ENCODE measurements around the gene PRDM12.

Gene PRDM12

GRCh38 chr9:130635721-130636647 lies 28.4 kb upstream of the PRDM12 start:
- DNase-seq (ENCODE audit: low read depth in 2 of 2) = no peak

- no peak for DNase-seq (ENCODE audit: low read depth in 2 of 2)
Measured at GRCh38 chr9:130636648-130637020, 27.8 kb upstream of the PRDM12 start.

- DNase-seq (ENCODE audit: low read depth in 2 of 2) = no peak
Measured at GRCh38 chr9:130638284-130639123, 25.9 kb upstream of the PRDM12 start.

DNA sequence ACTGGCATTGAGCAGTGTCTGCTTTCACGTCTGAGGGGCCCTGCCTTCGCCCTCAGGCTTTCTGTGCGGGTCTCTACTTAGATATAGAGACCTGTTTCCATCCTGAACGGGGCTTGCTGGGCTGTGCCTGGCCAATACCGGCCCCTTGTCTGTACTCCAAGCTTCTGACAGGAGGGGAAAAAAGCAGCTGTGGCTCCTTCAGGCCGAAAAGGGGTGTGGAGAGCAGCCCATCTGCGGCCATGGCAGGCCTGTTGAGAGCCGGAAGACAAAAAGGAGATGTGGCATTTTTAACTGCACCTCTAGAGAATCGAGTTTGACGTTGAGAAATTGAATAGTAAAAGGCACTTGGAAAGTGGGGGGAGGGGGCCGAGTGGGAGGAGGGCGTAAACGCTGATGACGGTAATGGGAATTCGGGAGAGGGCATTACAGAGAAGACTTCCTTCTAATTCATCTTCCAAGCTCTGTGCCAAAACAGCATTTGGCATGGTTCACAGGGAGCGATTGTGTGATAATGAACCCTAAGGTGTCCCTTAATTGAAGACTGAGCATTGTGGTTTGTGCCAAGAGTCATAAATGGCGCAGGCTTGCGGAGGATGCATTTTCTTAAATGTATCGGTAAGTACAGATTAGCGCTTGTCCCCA lies 25.1 kb upstream of the PRDM12 start:
- DNase-seq (ENCODE audit: low read depth in 2 of 2) = no peak

DNA sequence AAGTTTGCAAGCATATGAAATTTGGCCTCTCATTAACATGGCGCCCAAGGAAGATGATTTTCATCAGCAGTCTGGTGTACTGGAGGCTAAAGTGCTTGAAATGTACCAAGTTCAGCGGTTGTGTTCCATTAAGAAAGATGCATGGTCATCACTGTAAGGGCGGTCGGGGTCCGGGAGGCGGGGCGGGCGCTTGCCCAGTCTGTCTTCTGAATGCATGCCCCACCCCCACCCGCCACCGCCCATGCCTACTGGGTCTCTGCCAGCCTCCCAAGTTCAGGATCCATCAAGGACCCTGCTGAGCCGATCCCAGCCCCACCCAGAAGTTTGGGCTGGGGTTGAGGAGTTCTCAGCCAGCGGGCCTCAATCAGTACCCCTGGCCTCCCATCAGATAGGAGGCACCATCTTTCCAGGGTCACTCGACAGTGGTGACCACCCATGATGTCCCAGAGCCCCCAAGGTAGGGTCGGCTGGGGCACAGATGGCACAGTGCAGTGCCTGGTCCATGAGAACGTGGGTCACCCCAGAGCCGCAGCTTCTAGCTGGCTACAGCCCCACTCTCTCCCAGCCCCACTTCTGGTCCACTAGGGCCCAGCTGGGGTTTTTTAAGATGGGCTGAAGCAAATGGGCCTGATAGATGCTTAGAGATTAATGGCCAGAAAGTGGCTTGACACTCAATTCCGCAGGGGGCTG lies 24.4 kb upstream of the PRDM12 start:
- DNase-seq (ENCODE audit: low read depth in 2 of 2) = no peak

DNA sequence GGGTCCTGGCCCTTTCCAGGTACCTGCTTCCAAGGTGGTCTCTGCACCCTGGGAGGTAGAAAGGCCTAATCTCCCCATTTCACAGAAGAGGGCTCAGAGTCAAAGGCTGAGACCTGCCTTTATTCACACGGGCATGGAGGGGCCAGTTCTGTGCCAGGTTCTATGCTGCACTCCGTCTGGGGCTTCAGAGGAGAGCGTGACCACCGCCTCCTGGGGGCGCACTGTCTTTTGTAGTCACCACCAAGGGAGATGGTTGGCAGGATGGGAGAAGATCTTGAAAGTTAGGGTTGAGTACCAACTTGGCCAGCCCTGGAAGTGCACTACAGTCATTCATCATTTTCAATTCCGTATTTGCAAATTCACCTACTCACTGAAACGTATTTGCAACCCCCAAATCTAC lies 23.7 kb upstream of the PRDM12 start:
- DNase-seq (ENCODE audit: low read depth in 2 of 2) = no peak

DNA sequence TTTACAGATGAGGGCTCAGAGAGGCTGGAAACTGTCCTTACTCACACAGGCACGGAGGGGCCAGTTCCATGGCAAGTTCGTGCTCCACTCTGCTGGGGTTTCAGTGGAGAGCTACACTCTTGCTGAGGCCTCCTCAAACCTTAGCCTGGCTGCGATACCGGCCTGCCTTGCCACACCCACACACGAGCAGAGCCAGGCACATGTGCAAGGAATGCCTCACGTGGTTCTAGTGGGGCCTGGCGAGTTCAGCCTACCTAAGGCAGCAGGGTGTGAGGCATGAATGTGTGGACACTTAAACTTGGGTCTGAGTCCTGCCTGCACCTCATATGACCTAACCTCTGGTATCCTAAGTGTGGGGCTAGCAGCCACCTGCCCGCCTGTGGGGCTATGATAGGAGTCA lies 21.5 kb upstream of the PRDM12 start:
- no peak for DNase-seq (ENCODE audit: low read depth in 2 of 2)

GRCh38 chr9:130651221-130651620 lies 13.2 kb upstream of the PRDM12 start:
- DNase-seq (ENCODE audit: low read depth in 2 of 2) = no peak

DNA sequence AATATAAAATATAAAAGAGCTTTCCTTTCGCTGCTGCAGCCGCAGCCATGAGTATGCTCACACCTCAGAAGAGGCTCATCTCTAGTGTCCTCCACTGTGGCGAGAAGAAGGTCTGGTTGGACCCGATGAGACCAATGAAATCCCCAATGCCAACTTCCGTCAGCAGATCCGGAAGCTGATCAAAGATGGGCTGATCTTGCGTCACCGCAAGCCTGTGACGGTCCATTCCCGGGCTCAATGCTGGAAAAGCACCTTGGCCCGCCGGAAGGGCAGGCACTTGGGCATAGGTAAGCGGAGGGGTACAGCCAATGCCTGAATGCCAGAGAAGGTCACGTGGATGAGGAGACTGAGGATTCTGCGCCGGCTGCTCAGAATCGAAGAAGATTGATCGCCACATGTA lies 12.6 kb upstream of the PRDM12 start:
- no peak for DNase-seq (ENCODE audit: low read depth in 2 of 2)

DNA sequence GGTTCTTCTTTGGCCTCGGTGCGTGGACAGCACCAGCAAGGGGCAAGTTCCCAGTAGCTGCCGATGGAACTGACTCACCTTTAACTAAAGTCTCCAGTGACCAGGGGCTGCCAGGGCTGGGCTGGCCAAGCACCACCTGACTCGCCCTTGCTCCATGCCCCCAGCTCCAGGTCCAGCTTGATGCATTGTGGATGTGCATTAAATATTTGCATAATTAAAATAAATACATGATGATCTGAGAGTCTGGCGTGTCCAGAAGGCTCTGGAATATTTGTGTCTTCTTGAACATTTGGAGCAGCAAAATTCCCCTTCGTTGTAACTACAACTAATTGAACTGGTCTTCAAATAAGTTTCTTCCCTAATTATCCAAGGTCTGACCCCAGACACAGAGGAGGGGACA lies 9.5 kb upstream of the PRDM12 start:
- DNase-seq (ENCODE audit: low read depth in 2 of 2) = no peak

- no peak for DNase-seq (ENCODE audit: low read depth in 2 of 2)
Measured at GRCh38 chr9:130658893-130659698, 5.3 kb upstream of the PRDM12 start.

DNA sequence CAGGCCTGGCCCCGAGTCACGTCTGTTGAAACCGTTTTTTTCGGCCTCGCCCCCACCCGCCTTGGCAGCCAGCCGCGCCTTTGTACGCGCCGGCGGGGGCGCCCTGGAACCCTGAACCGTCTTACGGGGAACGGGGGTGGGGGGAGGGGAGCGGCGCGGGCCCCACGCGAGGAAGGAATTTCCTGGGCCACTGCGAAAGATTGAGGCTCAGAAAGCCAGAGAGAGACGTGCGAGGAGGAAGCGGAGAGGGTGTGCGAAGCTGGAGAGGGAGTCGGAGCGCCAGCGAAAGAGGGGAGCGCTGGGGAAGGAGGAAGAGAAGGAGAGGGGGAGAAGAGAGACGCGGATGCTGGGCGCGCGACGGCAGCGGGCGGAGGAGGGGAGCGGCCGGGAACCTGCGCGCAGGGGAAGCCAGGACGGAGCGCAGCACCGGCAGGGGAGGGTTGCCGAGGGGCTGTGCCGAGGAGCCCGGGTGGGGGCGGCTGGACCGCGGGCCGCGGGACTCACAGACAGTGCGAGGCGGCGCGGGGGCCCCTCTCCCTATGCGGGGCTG lies 4.6 kb upstream of the PRDM12 start:
- DNase-seq (ENCODE audit: low read depth in 2 of 2) = no peak

GRCh38 chr9:130660326-130660682 lies 4.1 kb upstream of the PRDM12 start:
- no peak for DNase-seq (ENCODE audit: low read depth in 2 of 2)

DNA sequence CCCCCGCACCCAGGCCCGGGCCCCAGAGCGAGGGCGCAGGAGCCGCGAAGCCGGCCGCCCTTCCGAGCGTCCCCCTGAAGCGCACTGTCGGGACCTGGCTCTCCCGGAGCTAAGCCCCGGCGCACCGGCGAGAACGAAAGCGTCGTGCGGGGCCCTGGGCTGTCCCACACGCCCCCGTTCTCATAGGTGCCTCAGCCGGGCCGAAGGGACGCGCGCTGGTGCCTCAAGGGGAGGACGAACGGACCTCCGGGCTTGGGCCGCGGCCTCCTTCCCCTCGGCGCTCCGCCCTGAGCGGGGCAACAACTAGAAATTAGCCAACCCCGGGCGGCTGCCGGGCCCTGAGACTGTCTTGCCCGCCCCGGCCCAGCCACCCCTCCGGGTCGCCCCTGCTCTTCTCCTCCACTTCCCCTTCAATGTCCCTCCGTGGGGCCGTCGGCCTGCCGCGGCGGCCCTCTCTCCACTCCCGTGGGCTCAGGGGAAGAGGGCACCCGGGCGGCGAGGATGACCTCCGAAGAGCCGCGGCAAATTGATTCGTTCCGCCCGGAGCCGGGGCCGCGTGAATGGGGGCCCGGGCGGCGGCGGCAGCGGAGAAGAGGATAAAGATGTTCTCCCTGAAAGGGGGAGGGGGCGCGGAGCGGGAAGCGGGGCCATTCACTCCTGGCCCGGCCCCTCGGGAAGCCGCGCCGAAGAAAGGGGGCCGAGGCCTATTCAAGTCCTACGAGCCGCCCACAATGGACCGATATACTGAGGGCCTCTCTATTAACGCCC lies 3.5 kb upstream of the PRDM12 start:
- no peak for DNase-seq (ENCODE audit: low read depth in 2 of 2)

DNA sequence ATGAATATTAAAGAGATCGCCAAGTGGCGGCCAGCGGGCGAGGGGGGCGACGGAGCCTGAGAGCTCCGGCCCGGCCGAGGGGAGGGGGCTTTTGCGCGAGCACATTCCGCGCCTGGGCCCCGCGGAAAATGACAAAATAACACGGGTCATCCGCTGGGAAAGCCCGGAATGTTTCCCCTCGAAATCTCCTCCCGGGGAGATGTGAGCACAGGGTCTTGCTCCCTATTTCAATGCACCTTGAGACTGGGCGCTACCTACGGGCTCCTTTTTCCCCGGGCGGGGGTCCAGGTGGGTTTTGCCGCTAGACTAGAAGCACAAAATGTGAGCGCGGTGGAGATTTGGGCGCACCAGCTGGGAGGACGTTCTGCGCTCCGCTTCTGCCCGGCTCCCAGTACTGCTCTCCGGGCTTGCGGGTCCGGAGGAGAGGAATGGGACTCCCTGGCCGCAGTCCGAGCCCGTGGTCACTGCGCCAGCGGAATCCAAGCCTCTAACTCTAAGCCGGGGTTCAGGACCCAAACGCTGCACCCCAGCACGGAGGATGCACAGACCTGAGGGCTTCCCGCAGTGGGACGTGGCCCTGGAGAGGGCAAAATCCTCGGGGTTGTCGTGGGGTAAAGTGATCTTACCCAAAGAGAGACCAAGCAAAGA lies 2.8 kb upstream of the PRDM12 start:
- no peak for DNase-seq (ENCODE audit: low read depth in 2 of 2)

DNA sequence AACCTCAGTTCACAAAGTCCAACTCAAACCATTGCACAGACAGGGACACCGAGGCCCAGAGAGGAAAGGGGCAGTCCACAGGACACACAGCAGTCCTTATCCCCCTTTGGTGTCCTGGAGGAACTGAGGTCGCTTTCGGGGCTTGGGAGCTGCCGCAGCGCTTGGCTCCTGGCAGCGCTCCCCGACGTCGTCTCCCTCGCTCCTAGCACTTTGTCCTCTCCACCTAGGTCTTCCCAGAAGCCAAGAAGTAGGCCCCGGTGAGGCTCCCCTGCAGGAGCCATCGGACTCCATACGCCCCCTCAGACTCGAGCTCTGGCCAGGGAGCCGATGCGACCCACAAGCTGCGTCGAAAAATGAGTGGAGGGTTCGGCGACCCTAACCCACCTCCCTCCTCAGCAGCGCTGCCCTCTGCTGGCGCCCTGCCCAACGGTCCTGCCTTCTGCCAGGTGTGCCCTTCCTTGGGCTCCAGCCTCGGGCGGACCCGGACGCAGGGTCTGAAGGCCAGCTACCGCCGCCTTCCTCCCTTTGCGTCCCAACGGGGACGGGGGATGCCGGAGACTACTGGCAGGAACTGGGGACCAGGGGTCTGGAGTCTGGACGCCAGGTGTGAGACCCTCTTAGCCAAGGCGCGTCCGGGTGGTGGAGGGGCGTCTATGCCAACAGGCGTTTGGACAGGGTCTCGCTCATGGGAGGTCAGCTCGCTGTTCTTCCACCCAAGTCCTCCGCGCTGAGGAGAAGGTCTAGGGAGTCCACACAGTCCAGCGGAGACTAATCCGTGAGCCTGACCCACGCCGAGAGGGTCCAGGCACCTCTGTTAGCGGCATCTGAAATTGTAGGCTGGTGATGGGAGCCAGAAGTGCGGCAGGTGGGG lies 2.1 kb upstream of the PRDM12 start:
- no peak for DNase-seq (ENCODE audit: low read depth in 2 of 2)

GRCh38 chr9:130662970-130663257 lies 1.5 kb upstream of the PRDM12 start:
- DNase-seq (ENCODE audit: low read depth in 2 of 2) = no peak

- DNase-seq (ENCODE audit: low read depth in 2 of 2) = no peak
Measured at GRCh38 chr9:130663258-130663976, 977 bp upstream of the PRDM12 start.
